CD4-positive, alpha-beta T cell treated with Interleukin-15 for 1 hour (primary cell): ENCODE measurements around the gene KRT86.
A peak's percentile ranks its signal among the peaks of the same experiment; 100 is the strongest.
"Not testable (repeated sequence)": the region's sequence is repeated elsewhere in the genome, so short reads cannot be mapped to it uniquely, and the experiment has no call there.

Source experiments
- DNase-seq: peaks from one replicate; pipeline ENCODE4 v3.0.0-alpha.2; 2020

KRT86 gene

GRCh38 chr12:52238916-52239646 lies 35.4 kb upstream of the KRT86 start:
- DNase-seq: no peak

DNA sequence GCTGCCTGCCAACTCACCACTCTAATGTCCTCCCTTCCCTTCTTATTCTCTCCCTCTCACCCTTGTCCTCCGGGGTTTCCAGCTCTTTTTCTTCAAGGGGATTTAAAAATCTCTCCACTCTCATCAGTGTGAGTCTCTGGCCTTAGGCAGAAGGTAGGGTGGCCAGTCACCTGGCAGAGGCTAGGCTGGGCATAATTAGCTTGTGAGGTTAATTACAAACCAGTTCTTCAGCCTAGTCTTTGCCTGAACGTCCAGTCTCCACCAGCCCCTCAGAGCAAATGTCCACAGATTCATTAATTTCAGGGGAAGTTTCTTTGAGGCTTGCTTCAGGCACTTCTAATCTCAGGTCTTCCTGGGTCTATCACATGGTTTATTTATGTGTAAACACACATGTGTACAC lies 34.7 kb upstream of the KRT86 start:
- DNase-seq: no peak

- DNase-seq: not testable (repeated sequence)
Observed at GRCh38 chr12:52240247-52240646, 34.2 kb upstream of the KRT86 start.

DNA sequence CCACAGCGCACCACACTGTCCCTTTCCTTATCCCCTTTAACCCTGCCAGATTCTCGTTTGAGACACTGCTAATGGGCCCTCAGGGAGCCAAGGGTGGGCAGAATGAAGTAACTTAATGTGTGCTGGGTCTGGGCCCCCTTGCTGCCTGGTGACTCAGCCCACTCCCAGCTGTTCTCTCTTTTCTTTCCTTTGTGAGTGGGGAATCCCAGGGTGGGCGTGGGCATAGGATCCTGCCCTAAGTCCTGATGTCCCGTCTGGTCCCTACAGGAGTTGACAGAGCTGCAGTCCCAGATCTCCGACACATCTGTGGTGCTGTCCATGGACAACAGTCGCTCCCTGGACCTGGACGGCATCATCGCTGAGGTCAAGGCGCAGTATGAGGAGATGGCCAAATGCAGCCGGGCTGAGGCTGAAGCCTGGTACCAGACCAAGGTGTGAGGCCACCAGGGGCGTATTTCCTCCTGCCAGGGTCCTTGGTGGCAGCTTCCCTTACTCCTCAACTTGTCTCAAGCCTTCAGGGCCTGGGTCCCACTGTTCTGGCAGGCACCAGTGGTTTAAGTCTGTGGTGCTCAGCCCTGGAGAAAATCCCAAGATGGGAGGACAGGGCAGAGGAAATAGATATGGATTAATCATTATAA lies 33.1 kb upstream of the KRT86 start:
- DNase-seq: no peak

- no peak for DNase-seq
Observed at GRCh38 chr12:52242442-52243258, 31.8 kb upstream of the KRT86 start.

DNA sequence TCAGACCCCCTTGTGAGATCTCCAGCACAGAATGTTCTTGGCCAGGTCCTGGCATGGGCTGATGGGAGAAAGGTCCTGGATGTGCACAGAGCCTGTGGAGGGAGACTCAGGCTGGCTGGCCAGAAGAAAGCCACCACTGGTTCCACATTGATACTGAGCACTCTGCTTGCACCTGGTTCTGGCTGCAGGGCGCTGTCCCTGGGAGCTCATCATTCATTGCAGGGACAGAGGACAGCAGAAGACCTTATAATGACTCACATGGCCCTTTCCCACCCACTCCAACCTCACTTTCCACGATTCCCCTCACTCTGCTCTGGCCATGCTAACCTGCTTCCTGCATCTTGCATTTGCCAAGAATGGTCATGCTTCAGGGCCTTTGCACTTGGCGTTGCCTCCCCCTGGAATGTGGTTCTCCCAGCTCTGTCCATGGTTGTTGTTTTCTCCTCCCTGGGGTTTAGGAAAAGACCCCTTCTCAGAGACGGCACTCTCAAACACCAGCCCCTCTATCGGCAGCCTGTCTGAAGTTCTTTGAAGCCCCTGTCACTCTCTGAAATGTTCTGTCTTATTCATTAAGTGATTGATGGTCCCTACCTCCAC lies 31.1 kb upstream of the KRT86 start:
- DNase-seq: no peak

GRCh38 chr12:52243856-52244614 lies 30.4 kb upstream of the KRT86 start:
- DNase-seq: peak; percentile 72

- DNase-seq: no peak
Observed at GRCh38 chr12:52244615-52244994, 29.8 kb upstream of the KRT86 start.

DNA sequence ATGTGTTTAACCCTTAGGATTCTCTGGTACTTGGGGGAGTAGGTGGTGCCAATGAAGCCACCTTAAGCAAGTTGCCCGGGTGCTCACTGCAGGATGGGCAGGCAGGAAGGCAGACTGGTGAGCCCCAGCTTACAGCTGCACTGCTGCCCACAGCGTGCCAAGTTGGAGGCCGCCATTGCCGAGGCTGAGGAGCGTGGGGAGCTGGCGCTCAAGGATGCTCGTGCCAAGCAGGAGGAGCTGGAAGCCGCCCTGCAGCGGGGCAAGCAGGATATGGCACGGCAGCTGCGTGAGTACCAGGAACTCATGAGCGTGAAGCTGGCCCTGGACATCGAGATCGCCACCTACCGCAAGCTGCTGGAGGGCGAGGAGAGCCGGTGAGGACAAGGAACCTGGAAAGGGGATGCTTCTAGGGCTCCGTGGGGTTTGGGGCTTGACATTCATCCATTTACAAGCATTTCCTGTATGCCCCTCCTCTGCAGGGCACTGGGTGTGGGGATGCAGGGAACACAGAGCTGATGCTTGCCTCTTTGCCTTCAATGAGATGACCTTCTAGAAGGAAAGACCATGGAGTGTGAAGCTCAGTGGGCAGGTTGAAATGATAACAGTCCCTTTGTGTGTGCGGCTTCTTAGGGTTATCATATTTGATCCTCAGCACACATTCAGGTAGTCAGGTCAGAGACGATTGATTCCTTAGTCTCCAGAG lies 29.0 kb upstream of the KRT86 start:
- no peak for DNase-seq

DNA sequence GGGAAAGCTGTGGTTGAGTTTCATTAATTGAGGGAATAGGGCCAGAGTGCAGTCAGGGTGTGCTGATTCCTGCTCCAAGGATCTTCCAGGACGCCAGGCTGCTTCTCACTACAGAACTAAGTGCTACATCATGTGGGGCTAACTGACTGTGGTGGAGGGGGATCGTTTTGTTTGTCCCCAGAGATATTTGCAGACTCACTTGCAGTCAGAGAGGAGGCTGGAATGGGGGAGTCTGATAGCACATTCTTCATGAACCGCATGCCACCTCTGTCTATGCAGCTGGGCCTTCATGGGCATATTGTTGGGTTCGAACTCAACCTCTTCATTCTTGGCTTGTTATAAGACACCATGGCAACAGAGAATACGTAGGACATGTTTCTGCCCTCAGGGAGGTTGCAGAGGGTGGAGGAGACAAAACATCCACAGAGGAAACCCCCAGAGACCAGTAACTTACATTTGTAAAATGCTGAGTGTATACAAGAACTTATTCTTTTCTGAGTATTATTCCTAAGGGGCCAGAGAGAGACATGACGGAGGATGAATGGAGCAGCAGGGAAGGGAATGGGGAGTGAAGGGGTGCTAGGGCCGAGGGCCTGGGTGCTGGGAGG lies 28.4 kb upstream of the KRT86 start:
- DNase-seq: no peak

- no peak for DNase-seq
Observed at GRCh38 chr12:52246720-52247621, 27.5 kb upstream of the KRT86 start.

- no peak for DNase-seq
Observed at GRCh38 chr12:52247622-52248540, 26.6 kb upstream of the KRT86 start.

- DNase-seq: no peak
Observed at GRCh38 chr12:52248541-52249461, 25.6 kb upstream of the KRT86 start.

- no peak for DNase-seq
Observed at GRCh38 chr12:52249511-52250047, 24.9 kb upstream of the KRT86 start.

DNA sequence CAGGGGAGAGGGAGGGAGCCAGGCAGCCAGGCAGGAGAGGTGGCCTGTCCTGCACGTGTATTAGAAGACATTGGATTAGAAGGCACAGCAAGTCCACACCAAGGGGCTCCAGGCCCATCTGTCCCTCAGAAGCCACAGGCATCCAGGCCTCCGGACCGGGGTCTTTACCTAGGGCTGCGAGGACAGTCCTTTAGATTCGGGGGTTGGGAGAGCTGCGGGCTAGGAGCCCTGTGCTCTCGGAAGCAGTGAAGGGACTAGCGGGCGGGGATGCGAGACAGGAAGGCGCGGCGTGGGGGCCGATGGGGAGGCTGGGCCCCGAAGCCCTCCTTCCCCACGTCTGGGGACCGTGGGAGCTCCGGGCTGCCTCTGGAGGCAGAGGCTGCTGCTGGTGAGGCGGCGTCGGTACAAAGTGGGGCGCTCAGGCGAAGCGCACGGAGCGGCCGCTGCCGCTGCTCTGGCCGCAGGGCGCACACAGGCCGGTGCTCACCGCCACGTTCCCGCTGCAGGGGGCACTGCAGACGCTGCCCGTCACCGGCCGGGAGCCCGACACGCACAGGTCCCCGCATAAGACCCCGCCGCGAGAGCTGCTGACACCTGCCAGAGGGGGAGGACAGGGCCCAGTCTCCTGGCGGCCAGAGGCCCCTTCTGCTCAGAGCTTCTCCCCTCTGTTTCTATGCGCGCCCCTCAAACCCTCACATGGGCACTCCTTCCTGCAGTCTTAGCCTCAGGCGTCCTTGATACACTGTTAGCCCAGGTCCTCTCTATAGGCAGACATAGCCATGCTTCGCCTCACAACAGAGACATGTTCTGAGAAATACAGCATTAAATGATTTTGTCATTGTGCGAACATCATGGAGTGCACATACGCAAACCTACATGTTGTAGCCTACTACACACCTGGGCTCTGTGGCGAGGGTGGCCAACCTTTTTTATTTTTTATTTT lies 24.1 kb upstream of the KRT86 start:
- DNase-seq: no peak

DNA sequence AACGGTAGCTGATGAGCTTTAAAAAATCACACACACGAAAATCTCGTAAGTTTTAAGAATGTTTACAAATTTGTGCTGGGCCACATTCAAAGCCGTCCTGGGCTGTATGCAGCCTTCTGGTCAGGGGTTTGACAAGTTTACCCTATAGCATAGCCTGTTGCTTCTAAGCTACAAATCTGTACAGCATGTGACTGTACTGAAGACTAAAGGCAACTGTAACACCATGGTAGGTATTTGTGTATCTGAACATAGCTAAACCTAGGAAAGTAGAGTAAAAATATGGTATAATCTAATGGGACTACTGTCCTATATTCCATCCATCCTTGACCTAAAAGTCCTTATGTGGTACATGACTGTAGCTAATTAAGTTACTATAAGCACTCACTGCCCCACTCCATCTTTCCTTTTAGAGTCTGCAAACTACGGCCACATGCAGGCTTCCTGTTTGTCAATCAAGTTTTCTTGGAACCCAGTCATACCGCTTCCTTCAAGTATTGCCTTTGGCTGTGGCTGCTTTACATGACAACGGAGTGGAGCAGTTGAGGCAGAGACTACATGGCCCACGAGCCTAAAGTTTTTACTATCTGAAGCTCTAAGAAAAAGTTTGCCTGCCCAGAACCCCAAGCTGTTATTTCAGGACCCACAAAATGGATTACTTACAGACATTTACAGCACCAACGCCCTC lies 22.9 kb upstream of the KRT86 start:
- DNase-seq: no peak
